ENCODE data around the gene TUBG1. TPM values are rescaled to one million over a fixed set of nuclear protein-coding genes. Genes with fewer than 3 reads are reported as not detected.
A peak's percentile ranks its signal among the peaks of the same experiment; 100 is the strongest.

The TUBG1 gene
- total and polyA plus RNA-seq, 2 of the 8 experiments (the other 6 are each of a cell fraction or from before 2014, with no cell fraction given) = 109 to 208 TPM

GRCh38 chr17:42623732-42624596 is 14.5 kb downstream of the TUBG1 start:
- no peak overlapping the region for H2BK120ac ChIP-seq (replicated peaks; ENCODE audit: low read depth, low read length)
- no peak overlapping the region for H3K23ac ChIP-seq (ENCODE audit: insufficient read length)
- no peak overlapping the region for H3K14ac ChIP-seq (ENCODE audit: insufficient read length)
- no peak overlapping the region for H3K56ac ChIP-seq (replicated peaks; ENCODE audit: insufficient read length, low read depth, low read length)
- H3K79me1 ChIP-seq (ENCODE audit: low read depth, low read length) = no peaks in the 10 kb centered on the region
- FAIRE-seq = no peak
- no peak overlapping the region for H3K18ac ChIP-seq (ENCODE audit: extremely low read depth, low read length)
- CTCF ChIA-PET (ENCODE audit: partially characterized antibody) = interaction anchor here (0.6 to 1.5 kb wide), 9 partner anchors 10 to 162 kb away, joined by 3 to 4 read pairs (median 3); no protein-coding TSS in a partner anchor
- H3K36me3 ChIP-seq (ENCODE audit: control insufficient read depth in 2 of 4, insufficient read depth in 4 of 4, low read length in 3 of 4) = no peaks in the 10 kb centered on the region
- no peak overlapping the region for H3K27ac ChIP-seq (ENCODE audit: low read depth, low read length)
- 0 out of 2 replicates have a peak overlapping the region, but pooled peaks have one; percentile 32 for H2BK20ac ChIP-seq (ENCODE audit: low read length)
- no peak overlapping the region for H3K4ac ChIP-seq (replicated peaks; ENCODE audit: insufficient read length, low read depth, low read length)
- no peak overlapping the region for H4K5ac ChIP-seq (ENCODE audit: insufficient read length, low read depth, low read length)
- H3K23me2 ChIP-seq (ENCODE audit: low read depth, low read length) = no peaks in the 10 kb centered on the region
- no peak overlapping the region for H2BK12ac ChIP-seq (ENCODE audit: low read depth, low read length)
- H4K20me1 ChIP-seq (replicated peaks in 1 of 2; ENCODE audit: control insufficient read depth in 1 of 2, insufficient read depth in 2 of 2, low read length in 2 of 2) = no peaks in the 10 kb centered on the region
- H2BK5ac ChIP-seq (ENCODE audit: low read depth, low read length) = no peak overlapping the region
- H3K4me1 ChIP-seq (replicated peaks in 1 of 4; ENCODE audit: control insufficient read depth in 3 of 4, insufficient read depth in 4 of 4, low read length in 3 of 4) = peaks cover 0 to under 1% (median 0%) of the 10 kb centered on the region in 4 experiments; a peak in 1 of 7 replicates
- H3K4me2 ChIP-seq (ENCODE audit: insufficient read depth in 1 of 2, low read depth in 2 of 2, low read length in 2 of 2) = no peak overlapping the region
- no peaks in the 10 kb centered on the region for H3K27me3 ChIP-seq (replicated peaks in 1 of 4; ENCODE audit: control insufficient read depth in 3 of 4, extremely low read depth in 1 of 4, insufficient read depth in 3 of 4, low read length in 3 of 4)
- no peak overlapping the region for H4K8ac ChIP-seq (ENCODE audit: extremely low read depth, insufficient read depth, low read length)
- DNase-seq (ENCODE audit: low read depth in 1 of 2, low spot score in 2 of 2) = no peak
- H2AK5ac ChIP-seq (ENCODE audit: low read depth, low read length) = no peak overlapping the region
- H3K4me3 ChIP-seq (ENCODE audit: extremely low read depth in 1 of 4, insufficient read depth in 2 of 4, low read depth in 3 of 4, low read length in 4 of 4) = no peak overlapping the region
- H3K79me2 ChIP-seq (ENCODE audit: control insufficient read depth in 1 of 2, insufficient read depth in 2 of 2, low read length in 2 of 2) = no peaks in the 10 kb centered on the region
- H2AFZ ChIP-seq (ENCODE audit: low read length) = no peak overlapping the region
- no peaks in the 10 kb centered on the region for H3K9me3 ChIP-seq (ENCODE audit: insufficient read depth in 2 of 2, low read depth in 1 of 2, low read length in 1 of 2)
- POLR2A ChIA-PET (ENCODE audit: partially characterized antibody) = interaction anchor here (1.3 kb wide), 1 partner anchor 22 kb away, joined by 4 read pairs; no protein-coding TSS in a partner anchor
- H3K9ac ChIP-seq (replicated peaks in 1 of 4; ENCODE audit: extremely low read depth in 1 of 4, low read depth in 3 of 4, low read length in 3 of 4) = no peak overlapping the region
- no peak overlapping the region for H4K91ac ChIP-seq (replicated peaks; ENCODE audit: insufficient read length, low read length)
- 92% methylated on average over 6 of the region's 7 CpGs; no CpG with 5 or more reads in 1 of the 2 experiments for WGBS, 2 experiments (ENCODE audit: extremely low coverage in 1 of 2, insufficient coverage in 1 of 2, insufficient read length in 1 of 2, insufficient replicate concordance in 2 of 2, low coverage in 1 of 2, low lambda C conversion rate in 2 of 2, missing lambda C conversion rate in 1 of 2)
- H2BK15ac ChIP-seq (ENCODE audit: low read length) = no peak overlapping the region
- no peak for TF ChIP-seq CEBPB (IDR thresholded peaks at IDR 0.05; ENCODE audit: low read depth, low read length)
- no peak for TF ChIP-seq CTBP2 (IDR thresholded peaks at IDR 0.05; ENCODE audit: borderline replicate concordance, insufficient read depth, insufficient read length, low read length)
- no peak for TF ChIP-seq EGR1 (IDR thresholded peaks at IDR 0.05; ENCODE audit: borderline replicate concordance, low read depth, low read length)
- peak in 1 of 3 experiments; percentile 29; a peak in 2 of 4 replicates for TF ChIP-seq CTCF (IDR thresholded peaks at IDR 0.05; ENCODE audit: control extremely low read depth in 1 of 3, insufficient read depth in 1 of 3, low read depth in 1 of 3, low read length in 3 of 3)
- TF ChIP-seq SIRT6 (IDR thresholded peaks at IDR 0.05; ENCODE audit: low read length) = no peak
- no peak for TF ChIP-seq SP2 (IDR thresholded peaks at IDR 0.05; ENCODE audit: low read length)
- no peak for TF ChIP-seq SP1 (IDR thresholded peaks at IDR 0.05; ENCODE audit: low read depth, low read length)
- peak; percentile 16 to 33; a peak in 2 of 4 replicates for TF ChIP-seq RAD21 (IDR thresholded peaks at IDR 0.05 in 1 of 2, conservative IDR thresholded peaks at IDR 0.05 in 1 of 2; ENCODE audit: low read depth in 2 of 2, low read length in 2 of 2)

Measured in H1 (cell line).